GM19452 (cell line): ENCODE measurements around the gene TPO.
"Not testable (repeated sequence)": the region's sequence is repeated elsewhere in the genome, so short reads cannot be mapped to it uniquely, and the experiment has no call there.

ENCODE experiments used
- ATAC-seq: cut with Tn5 transposase; IDR thresholded peaks from one replicate; pipeline ENCODE4 v1.9.1; 2021; ENCODE audit not compliant: unreplicated experiment

The TPO gene

GRCh38 chr2:1413156-1413710 lies at the start of gene TPO:
Gene TPO, plus strand, starts transcription at chr2:1413463. Its CDS starts 946 bp downstream, at chr2:1414409.
- no peak for ATAC-seq

DNA sequence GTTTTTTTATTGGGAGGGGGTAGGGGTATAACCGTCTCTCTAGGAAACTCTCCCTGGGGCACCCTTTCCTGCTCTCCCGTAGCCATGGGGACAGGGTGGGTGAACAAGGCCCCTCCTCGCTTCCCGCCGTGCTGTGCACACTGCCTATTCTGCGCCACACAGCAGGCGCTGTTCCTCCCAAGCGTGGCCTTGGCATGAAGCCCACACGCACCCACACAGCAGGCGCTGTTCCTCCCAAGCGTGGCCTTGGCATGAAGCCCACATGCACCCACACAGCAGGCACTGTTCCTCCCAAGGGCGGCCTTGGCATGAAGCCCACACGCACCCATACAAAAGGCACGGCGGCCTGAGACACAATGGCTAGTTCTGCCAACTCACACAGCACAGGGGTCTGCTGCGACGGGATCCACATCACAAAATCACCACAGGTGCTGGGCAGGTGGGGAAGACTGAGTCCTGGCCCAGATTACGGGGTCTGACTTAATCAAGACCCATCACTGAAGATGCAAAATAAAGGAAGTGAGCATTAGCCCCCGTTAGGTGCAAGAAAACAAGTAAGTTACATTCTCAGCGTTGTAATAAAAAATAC lies 46.6 kb upstream of the TPO start:
- ATAC-seq, result no peak

- no peak for ATAC-seq
Observed at GRCh38 chr2:1367601-1368000, 45.7 kb upstream of the TPO start.

DNA sequence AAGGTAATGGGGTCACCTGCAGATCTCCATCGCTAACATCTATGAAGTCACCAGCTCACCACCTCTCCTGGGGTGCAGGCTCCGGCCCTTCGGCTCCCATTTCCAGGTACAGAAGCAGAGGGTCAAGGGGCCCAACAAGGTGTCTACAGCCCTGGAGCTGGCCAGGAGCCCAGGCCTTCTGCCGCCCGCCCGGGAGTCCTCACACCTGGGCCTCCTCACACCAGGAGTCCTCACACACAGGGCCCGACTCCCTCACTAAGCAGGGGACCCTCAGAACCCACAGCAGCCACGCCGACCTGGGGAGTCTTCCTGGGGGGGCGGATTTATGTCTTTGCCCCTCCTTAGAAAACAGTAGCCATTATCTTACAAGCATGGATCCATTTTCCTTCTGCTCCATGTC lies 43.4 kb upstream of the TPO start:
- ATAC-seq, result no peak

DNA sequence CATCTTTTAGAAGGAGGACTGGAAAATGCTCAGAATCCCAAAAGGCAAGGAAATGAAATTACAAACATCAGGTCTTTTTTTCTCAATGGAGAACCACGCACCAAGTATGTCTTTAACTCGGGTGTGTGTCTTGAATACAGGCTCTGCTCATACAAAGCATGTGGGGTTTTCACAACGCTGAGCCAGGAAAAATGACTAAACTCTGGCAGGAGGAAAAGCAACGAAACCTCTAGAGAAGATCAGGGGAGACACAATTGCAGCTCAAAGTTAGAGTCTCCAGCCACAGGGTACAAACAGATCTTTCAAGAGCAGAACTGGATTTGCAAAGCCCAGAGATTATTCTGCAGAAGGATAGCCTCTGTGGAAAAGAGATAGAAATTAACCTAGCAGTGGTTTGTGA lies 42.8 kb upstream of the TPO start:
- no peak for ATAC-seq

- no peak for ATAC-seq
Observed at GRCh38 chr2:1371082-1371481, 42.2 kb upstream of the TPO start.

GRCh38 chr2:1373830-1374229 lies 39.4 kb upstream of the TPO start:
- ATAC-seq, result no peak

GRCh38 chr2:1374287-1374686 lies 39.0 kb upstream of the TPO start:
- no peak for ATAC-seq

GRCh38 chr2:1375794-1376193 lies 37.5 kb upstream of the TPO start:
- no peak for ATAC-seq

DNA sequence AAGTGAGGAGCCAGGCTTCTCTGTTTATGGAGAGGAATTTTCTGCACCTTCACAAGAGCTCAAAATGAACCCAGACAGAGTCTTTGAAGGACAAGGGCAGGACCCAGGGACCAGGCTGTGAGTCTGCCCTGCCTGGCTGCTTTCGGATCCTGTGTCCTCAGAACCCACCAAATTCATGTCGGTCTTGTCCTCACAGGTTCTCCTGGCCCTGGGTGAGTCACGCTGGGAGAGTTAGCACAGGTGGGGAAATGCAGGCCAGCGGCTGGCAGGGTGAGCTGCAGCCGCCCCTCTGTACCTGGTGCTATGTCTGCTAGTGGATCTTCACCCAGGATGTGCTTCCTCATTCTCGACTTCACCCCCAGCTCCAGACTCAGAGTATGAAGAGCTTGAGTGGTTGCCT lies 35.8 kb upstream of the TPO start:
- no peak for ATAC-seq

DNA sequence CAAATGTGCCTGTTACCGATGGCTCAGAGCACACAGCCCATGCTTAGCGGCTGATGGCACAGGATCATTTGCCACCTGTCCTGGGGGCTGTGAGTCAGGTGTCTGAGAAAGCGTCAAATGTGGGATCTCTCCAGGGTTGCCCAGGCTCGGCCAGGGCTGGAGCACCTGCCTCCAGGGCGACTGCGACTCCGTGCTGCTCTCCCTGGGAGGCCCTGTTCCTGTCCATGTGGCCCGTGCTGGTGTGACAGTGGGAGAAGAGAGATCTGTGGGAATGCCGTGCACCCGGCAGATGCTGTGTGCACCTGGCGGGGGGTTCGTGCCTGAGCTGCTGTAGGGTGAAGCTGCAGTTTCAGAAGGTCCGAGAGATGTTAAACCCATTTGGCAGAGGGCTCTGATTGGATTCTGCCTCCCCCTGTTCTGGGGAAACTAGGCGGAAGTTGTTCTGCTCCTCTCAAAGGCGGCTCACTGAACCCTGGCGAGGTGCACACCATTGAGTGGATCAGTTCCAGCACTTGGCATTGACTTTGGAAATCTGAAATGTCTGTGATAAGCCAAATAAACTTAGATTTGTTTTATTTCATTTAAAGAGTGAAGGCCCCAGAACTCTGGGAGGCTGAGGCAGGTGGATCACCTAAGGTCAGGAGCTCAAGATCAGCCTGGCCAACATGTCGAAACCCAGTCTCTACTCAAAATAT lies 34.7 kb upstream of the TPO start:
- ATAC-seq, result no peak

GRCh38 chr2:1381644-1382043 lies 31.6 kb upstream of the TPO start:
- no peak for ATAC-seq

GRCh38 chr2:1387954-1388725 lies 25.1 kb upstream of the TPO start:
- not testable (repeated sequence) for ATAC-seq

- ATAC-seq, result not testable (repeated sequence)
Observed at GRCh38 chr2:1390118-1390517, 23.1 kb upstream of the TPO start.

GRCh38 chr2:1393321-1393720 lies 19.9 kb upstream of the TPO start:
- ATAC-seq, result no peak

- no peak for ATAC-seq
Observed at GRCh38 chr2:1394709-1395408, 18.4 kb upstream of the TPO start.

GRCh38 chr2:1397350-1397749 lies 15.9 kb upstream of the TPO start:
- no peak for ATAC-seq

DNA sequence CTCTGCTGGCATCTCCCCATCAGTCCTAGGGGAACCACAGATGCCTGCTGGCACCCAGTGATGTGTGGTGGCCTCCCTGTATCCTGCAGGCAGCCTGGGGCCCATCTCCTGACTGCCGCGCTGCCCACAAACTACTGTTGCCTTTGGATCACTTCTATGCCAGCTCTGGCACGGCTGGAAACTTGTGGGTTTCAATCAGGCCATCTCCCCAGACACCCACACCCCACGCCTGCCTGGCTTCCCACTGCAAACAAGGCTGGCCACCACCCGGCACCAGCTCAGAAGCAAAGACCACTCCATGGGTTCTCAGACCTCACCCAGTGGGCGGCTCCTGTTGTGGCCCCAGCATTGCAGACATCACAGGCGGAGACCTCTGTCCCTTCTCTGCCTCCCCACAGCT lies 15.1 kb upstream of the TPO start:
- no peak for ATAC-seq

DNA sequence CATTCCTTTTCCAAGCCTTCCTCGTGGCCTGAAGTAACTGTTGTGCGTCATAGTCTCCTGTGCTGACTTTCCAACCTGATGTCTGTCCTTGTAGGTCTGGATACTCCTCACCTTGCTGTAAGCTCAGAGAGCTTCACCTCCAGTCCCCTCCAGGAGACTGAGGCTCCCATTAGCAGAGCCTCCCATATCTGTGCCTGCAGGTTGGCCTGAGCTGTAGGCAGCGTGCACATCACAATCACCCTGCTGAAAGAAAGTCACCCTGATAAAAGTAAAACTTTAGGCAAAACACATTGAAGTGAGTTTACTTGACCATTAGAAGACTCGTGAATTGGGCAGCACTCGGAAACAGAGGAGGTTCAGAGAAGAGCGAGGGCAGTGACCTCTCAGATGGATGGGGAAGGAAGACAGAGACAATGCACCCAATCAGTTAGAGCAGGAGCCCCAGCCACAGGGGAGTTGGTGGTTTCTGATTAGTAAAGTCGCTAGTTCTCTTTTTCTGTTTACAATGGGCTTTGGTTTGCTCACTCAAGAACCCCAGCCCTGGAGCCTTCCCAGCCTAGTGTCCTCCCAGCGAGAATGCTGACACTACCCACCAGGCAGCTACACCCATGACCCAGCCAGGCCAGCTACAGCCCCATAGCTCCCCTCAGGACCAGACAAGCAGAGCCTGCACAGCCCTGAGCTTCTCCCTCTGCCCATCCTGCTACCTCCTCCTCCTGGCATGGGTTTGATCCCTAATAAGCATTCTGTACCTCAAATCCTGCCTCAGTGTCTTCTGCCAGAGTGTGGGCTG lies 12.1 kb upstream of the TPO start:
- no peak for ATAC-seq

- ATAC-seq, result no peak
Observed at GRCh38 chr2:1402064-1402463, 11.2 kb upstream of the TPO start.

DNA sequence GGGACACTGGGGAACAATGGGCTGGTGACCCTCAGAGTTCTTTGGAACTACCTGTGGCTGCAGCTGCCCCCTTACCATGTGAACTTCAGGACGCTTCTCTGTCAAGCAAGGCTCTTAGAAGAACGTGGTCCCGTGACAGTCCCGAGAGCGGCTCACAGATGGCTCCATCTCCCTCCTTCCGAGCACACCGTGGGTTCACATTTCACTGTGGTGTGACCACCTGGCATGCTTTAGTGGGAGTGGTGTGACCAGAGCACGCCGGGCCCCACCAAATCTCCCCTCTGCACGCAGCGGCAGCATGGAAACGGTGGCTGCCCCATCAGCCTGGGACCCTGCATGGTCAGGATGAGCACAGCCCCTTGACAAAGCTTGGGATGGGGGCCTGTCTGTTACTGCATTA lies 9.7 kb upstream of the TPO start:
- ATAC-seq, result no peak
